PFSK-1 (cell line): Measurements from ENCODE around the gene PALMD.

Source experiments
- FOXP2 ChIP-seq: optimal IDR thresholded peaks from 2 replicates; pipeline ENCODE3; 2011; ENCODE audit warnings: borderline replicate concordance, control low read depth, inconsistent platforms; ENCODE audit not compliant: insufficient read depth; ENCODE audit errors: extremely low read length, extremely low read depth
- POLR2AphosphoS5 ChIP-seq: IDR thresholded peaks from 2 replicates; pipeline ENCODE4 v1.6.1; 2012; ENCODE audit warnings: low read depth, mild to moderate bottlenecking, control low read depth, low read length, moderate library complexity
- REST ChIP-seq, 2 experiments: IDR thresholded peaks; 2 replicates each; pipeline versions ENCODE4 v1.6.1 to v1.8.0; 2011 to 2012; ENCODE audit warnings: low read depth in 2 of 2, low read length in 2 of 2, control low read depth in 1 of 2, inconsistent platforms in 1 of 2, mild to moderate bottlenecking in 1 of 2, moderate library complexity in 1 of 2; ENCODE audit not compliant: insufficient read depth in 1 of 2
- SIN3A ChIP-seq: IDR thresholded peaks from 2 replicates; pipeline ENCODE4 v1.6.1; 2012; ENCODE audit warnings: mild to moderate bottlenecking, low read length, moderate library complexity, borderline replicate concordance; ENCODE audit not compliant: insufficient read depth
- TAF1 ChIP-seq: IDR thresholded peaks from 2 replicates; pipeline ENCODE4 v1.6.1; 2012; ENCODE audit warnings: low read length, control low read depth, borderline replicate concordance; ENCODE audit not compliant: insufficient read depth

PALMD gene

GRCh38 chr1:99731384-99731783, 85.5 kb downstream of the PALMD start:
- TF ChIP-seq REST (IDR thresholded peaks at IDR 0.05; ENCODE audit: insufficient read depth in 1 of 2, low read depth in 2 of 2, low read length in 2 of 2) (no peak), SIN3A (no peak), FOXP2 (no peak), TAF1 (no peak), POLR2AphosphoS5 (no peak)

- TF ChIP-seq REST (IDR thresholded peaks at IDR 0.05; ENCODE audit: insufficient read depth in 1 of 2, low read depth in 2 of 2, low read length in 2 of 2), result no peak
- no peak for TF ChIP-seq POLR2AphosphoS5
- no peak for TF ChIP-seq SIN3A
- no peak for TF ChIP-seq FOXP2
- no peak for TF ChIP-seq TAF1
Observed at GRCh38 chr1:99735852-99736251, 89.9 kb downstream of the PALMD start.

DNA sequence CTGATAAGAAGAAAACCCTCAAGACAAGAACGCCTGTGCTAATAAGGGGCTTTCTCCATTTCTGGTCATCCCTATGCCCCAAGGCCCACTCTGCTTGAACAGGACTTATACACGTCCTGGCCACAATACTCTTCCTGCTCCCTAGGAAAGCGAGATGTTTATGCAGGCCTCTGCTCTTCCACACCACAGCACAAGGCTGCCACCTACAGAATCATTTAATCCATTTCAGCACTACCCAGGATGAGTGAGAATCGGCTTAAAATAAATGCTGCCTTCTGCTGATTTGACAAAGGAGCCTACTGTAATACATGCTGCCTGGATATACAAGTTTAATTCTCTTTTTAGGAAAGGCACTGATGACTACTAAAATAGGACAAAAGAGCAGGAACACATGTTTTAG, 91.1 kb downstream of the PALMD start:
- no peak for TF ChIP-seq REST (IDR thresholded peaks at IDR 0.05; ENCODE audit: insufficient read depth in 1 of 2, low read depth in 2 of 2, low read length in 2 of 2)
- no peak for TF ChIP-seq TAF1
- TF ChIP-seq POLR2AphosphoS5, result no peak
- TF ChIP-seq FOXP2, result no peak
- no peak for TF ChIP-seq SIN3A

DNA sequence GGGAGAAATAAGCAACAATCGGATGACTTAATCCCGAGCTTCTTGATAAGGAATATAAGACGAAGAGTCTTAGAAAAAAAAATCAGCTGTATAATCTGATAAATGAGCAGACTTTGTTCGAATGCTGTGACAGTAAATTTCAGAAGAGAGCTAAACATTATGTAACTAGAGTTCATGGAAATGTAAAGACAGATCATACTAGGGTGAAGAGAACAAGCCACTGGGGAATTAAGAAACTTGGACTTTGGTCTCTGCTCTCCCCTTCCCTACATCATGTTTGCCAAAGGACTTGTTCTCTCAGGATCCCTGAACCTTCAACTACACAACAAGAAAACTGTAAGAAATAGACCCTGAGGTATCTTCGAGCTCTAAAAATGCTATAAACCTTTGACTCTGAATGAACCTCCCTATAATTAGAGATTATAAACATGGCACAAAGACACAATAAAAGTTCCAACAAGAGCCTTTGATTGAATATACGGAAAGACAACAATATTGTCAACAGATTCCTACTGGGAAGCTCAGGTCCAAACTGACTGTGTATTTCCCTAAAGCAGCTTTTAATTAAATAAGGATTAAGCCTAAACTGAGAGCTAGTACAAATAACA, 93.0 kb downstream of the PALMD start:
- no peak for TF ChIP-seq REST (IDR thresholded peaks at IDR 0.05; ENCODE audit: insufficient read depth in 1 of 2, low read depth in 2 of 2, low read length in 2 of 2)

DNA sequence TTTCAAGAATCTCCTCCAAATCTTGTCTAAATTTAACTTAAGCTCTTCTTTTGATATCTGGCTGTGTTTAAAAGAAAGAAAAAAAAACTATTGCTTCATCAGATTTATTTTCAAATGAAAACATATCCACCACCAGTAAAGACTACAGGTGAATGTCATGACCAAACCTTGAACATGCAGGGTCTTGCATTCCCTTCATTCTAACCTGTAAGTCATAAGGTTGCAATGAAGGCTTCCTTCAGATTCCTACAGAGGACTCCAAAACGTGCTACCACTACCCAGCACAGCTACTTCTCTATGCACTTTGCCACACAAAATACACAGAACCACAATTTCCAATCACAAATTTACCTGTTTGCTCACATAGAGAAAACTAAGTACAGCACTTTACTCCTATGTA, 94.2 kb downstream of the PALMD start:
- TF ChIP-seq REST (IDR thresholded peaks at IDR 0.05; ENCODE audit: insufficient read depth in 1 of 2, low read depth in 2 of 2, low read length in 2 of 2), result no peak
- no peak for TF ChIP-seq TAF1
- TF ChIP-seq SIN3A, result no peak
- no peak for TF ChIP-seq POLR2AphosphoS5
- TF ChIP-seq FOXP2, result no peak
